GM23338 (cell line): Measurements from ENCODE around the gene HELQ. TPM values are rescaled to one million over a fixed set of nuclear protein-coding genes. Genes with fewer than 3 reads are reported as not detected.

Source experiments
- ATAC-seq: fragments of 200-7000 bp; cut with Tn5 transposase; 3 replicates; pipeline ENCODE4 v1.9.1; 2020
- DNase-seq: peaks from one replicate; pipeline ENCODE4 v3.0.0-alpha.2; 2015; ENCODE audit warnings: low spot score
- H2AFZ ChIP-seq: fragments of 200-600 bp; sonication (generic); 2 replicates; pipeline ENCODE4 v1.8.0; 2016; ENCODE audit warnings: antibody characterized with exemption, mild to moderate bottlenecking, moderate library complexity
- H3F3A ChIP-seq: fragments of 200-600 bp; sonication (generic); replicated peaks from 2 replicates; pipeline ENCODE4 v1.8.0; 2017; ENCODE audit warnings: antibody characterized with exemption, mixed run types, low read depth
- H3K27ac ChIP-seq: fragments of 200-600 bp; sonication (generic); 2 replicates; pipeline ENCODE4 v1.6.1; 2016; ENCODE audit warnings: low read depth
- H3K27me3 ChIP-seq: fragments of 200-600 bp; sonication (generic); 2 replicates; pipeline ENCODE4 v1.8.0; 2016; ENCODE audit warnings: mild to moderate bottlenecking, mixed run types, moderate library complexity; ENCODE audit not compliant: insufficient read depth
- H3K36me3 ChIP-seq: fragments of 200-600 bp; sonication (generic); 2 replicates; pipeline ENCODE4 v1.8.0; 2016; ENCODE audit warnings: mild to moderate bottlenecking; ENCODE audit not compliant: insufficient read depth
- H3K4me1 ChIP-seq: fragments of 200-600 bp; sonication (generic); 2 replicates; pipeline ENCODE4 v1.8.0; 2016; ENCODE audit warnings: mild to moderate bottlenecking, moderate library complexity; ENCODE audit not compliant: insufficient read depth
- H3K4me2 ChIP-seq: fragments of 200-600 bp; sonication (generic); 2 replicates; pipeline ENCODE4 v1.7.1; 2017; ENCODE audit warnings: mixed run types
- H3K4me3 ChIP-seq: fragments of 200-600 bp; sonication (generic); 2 replicates; pipeline ENCODE4 v1.6.1; 2016; ENCODE audit warnings: mixed run types
- H3K79me2 ChIP-seq: fragments of 200-600 bp; sonication (generic); replicated peaks from 2 replicates; pipeline ENCODE4 v1.8.0; 2017; ENCODE audit warnings: mild to moderate bottlenecking; ENCODE audit not compliant: insufficient read depth
- H3K9me2 ChIP-seq: fragments of 200-600 bp; sonication (generic); 2 replicates; pipeline ENCODE4 v1.8.0; 2017; ENCODE audit not compliant: insufficient read depth
- H4K20me1 ChIP-seq: fragments of 200-600 bp; sonication (generic); replicated peaks from 2 replicates; pipeline ENCODE4 v1.8.0; 2017; ENCODE audit warnings: mild to moderate bottlenecking; ENCODE audit not compliant: insufficient read depth
- H3K27ac Mint-ChIP-seq: 2 replicates; pipeline ENCODE4 v1.8.0; 2020; ENCODE audit warnings: inconsistent platforms, mild to moderate bottlenecking, moderate library complexity, mixed read lengths
- H3K27me3 Mint-ChIP-seq: 3 replicates; pipeline ENCODE4 v1.8.0; 2022; ENCODE audit warnings: low read depth, mild to moderate bottlenecking, moderate library complexity, mixed read lengths, inconsistent platforms; ENCODE audit not compliant: insufficient read depth, poor library complexity
- H3K36me3 Mint-ChIP-seq: 3 replicates; pipeline ENCODE4 v1.8.0; 2021; ENCODE audit warnings: low read depth, mild to moderate bottlenecking, inconsistent platforms, moderate library complexity, mixed read lengths
- H3K4me1 Mint-ChIP-seq: 3 replicates; pipeline ENCODE4 v1.8.0; 2020; ENCODE audit warnings: mild to moderate bottlenecking, inconsistent platforms, mixed read lengths
- H3K4me3 Mint-ChIP-seq: 3 replicates; pipeline ENCODE4 v1.8.0; 2021; ENCODE audit warnings: moderate library complexity, mild to moderate bottlenecking, inconsistent platforms, mixed read lengths
- H3K9me3 Mint-ChIP-seq: 3 replicates; pipeline ENCODE4 v1.8.0; 2020; ENCODE audit warnings: moderate library complexity, mild to moderate bottlenecking, inconsistent platforms, mixed read lengths
- CREB1 ChIP-seq: fragments of 250-450 bp; sonication (Bioruptor Pico); IDR thresholded peaks from 2 replicates; pipeline ENCODE4 v1.5.0; 2020; ENCODE audit warnings: low read depth, mild to moderate bottlenecking, moderate library complexity
- EZH2 ChIP-seq: fragments of 200-600 bp; sonication (generic); IDR thresholded peaks from one replicate; pipeline ENCODE4 v1.8.0; 2017; ENCODE audit warnings: antibody characterized with exemption, mild to moderate bottlenecking, low read depth; ENCODE audit not compliant: unreplicated experiment
- EZH2phosphoT487 ChIP-seq: fragments of 200-600 bp; sonication (generic); IDR thresholded peaks from one replicate; pipeline ENCODE4 v1.8.1; 2018; ENCODE audit warnings: antibody characterized with exemption; ENCODE audit not compliant: unreplicated experiment
- JUNB ChIP-seq: IDR thresholded peaks from one replicate; pipeline ENCODE4 v1.6.1; 2016; ENCODE audit warnings: antibody characterized with exemption; ENCODE audit not compliant: unreplicated experiment
- NANOG ChIP-seq: IDR thresholded peaks from 2 replicates; pipeline ENCODE4 v1.6.1; 2016; ENCODE audit warnings: antibody characterized with exemption, borderline replicate concordance
- POLR2AphosphoS5 ChIP-seq: IDR thresholded peaks from 2 replicates; pipeline ENCODE4 v1.6.1; 2016; ENCODE audit warnings: antibody characterized with exemption, low read depth
- STAT1 ChIP-seq: IDR thresholded peaks from one replicate; pipeline ENCODE4 v1.6.1; 2016; ENCODE audit warnings: antibody characterized with exemption; ENCODE audit not compliant: unreplicated experiment
- ZNF114 ChIP-seq: fragments of 250-450 bp; sonication (Bioruptor Pico); IDR thresholded peaks from 2 replicates; pipeline ENCODE4 v1.5.0; 2020; ENCODE audit warnings: mild to moderate bottlenecking, moderate library complexity
- ZNF331 ChIP-seq: fragments of 250-450 bp; sonication (Bioruptor Pico); IDR thresholded peaks from 2 replicates; pipeline ENCODE4 v1.5.0; 2020; ENCODE audit warnings: low read depth, mild to moderate bottlenecking, moderate library complexity
- polyA plus RNA-seq: library from polyadenylated mRNA; unstranded; fragments of >200 nt; fragmentation: Nextera tagmentation; extraction: Ambion mirVana; gene quantifications from 2 replicates; pipeline ENCODE4 v1.2.1, GENCODE V29; 2016
- total RNA-seq: library from RNA; depleted of rRNA; stranded (reverse); fragments of >200 nt; shearing (Covaris generic); gene quantifications from 2 replicates; pipeline ENCODE4 v1.2.3, GENCODE V29; 2014
- TF ChIP-seq, protein P1 (sequence below): IDR thresholded peaks from one replicate; pipeline ENCODE4 v1.6.1; 2018; ENCODE audit warnings: antibody characterized with exemption; ENCODE audit not compliant: unreplicated experiment
- TF ChIP-seq, protein P2 (sequence below): fragments of 250-450 bp; sonication (Bioruptor Pico); IDR thresholded peaks from 2 replicates; pipeline ENCODE4 v1.5.0; 2020; ENCODE audit warnings: mild to moderate bottlenecking, moderate library complexity
- TF ChIP-seq, protein P3 (sequence below): IDR thresholded peaks from 2 replicates; pipeline ENCODE4 v1.6.1; 2016; ENCODE audit warnings: antibody characterized with exemption
- TF ChIP-seq, protein P4 (sequence below), 2 experiments: fragments of 200-600 bp in 1 of 2; sonication (generic) in 1 of 2; conservative IDR thresholded peaks; 2 replicates each; pipeline versions ENCODE4 v1.5.1 to v1.6.1; 2016 to 2017; ENCODE audit warnings: antibody characterized with exemption in 2 of 2, low read depth in 2 of 2, mild to moderate bottlenecking in 2 of 2, moderate library complexity in 1 of 2

The HELQ gene
- total and polyA plus RNA-seq, 2 experiments from 2014 or later: 6.8 to 8.1 TPM

DNA sequence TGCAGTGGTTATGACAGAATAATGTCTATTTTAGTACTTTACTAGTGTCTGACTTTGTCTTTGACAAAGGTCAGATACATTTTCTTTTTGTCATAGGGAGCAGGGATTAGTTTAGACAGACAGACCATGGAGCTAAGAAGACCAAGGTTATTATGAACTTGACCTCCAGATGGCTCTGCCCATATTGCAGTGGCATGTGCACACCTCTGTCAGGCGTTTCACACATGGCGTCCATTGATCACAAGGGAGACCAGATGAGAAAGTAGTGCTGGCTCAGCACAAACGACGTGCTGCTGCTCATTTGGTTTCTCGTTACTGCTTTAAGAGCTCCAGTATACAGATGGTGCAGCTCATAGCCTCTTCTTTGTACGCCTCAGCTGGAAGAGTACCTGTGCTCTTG lies 64.7 kb downstream of the HELQ start:
- Histone ChIP-seq H3K27ac (no peak overlapping the region), H3K9me2 (no peaks in the 10 kb centered on the region), H3K4me3 (peak overlapping the region; percentile 13; the same call in 1 of the 2 replicates), H2AFZ (no peak overlapping the region), H4K20me1 (no peaks in the 10 kb centered on the region), H3K79me2 (no peaks in the 10 kb centered on the region), H3K4me1 (peaks cover 41% of the 10 kb centered on the region), H3K27me3 (peaks cover 57% of the 10 kb centered on the region), H3F3A (peaks cover 4% of the 10 kb centered on the region; the same call in 1 of the 2 replicates), H3K4me2 (peak overlapping the region; percentile 22), H3K36me3 (no peaks in the 10 kb centered on the region)
- peaks cover 46% of the 10 kb centered on the region for H3K27me3 Mint-ChIP-seq
- peaks cover 49% of the 10 kb centered on the region for H3K4me1 Mint-ChIP-seq
- peak overlapping the region; percentile 35; the same call in 2 of the 3 replicates for H3K4me3 Mint-ChIP-seq
- no peaks in the 10 kb centered on the region; the same call in 2 of the 3 replicates for H3K9me3 Mint-ChIP-seq
- H3K36me3 Mint-ChIP-seq: no peaks in the 10 kb centered on the region
- TF ChIP-seq, protein P1, sequence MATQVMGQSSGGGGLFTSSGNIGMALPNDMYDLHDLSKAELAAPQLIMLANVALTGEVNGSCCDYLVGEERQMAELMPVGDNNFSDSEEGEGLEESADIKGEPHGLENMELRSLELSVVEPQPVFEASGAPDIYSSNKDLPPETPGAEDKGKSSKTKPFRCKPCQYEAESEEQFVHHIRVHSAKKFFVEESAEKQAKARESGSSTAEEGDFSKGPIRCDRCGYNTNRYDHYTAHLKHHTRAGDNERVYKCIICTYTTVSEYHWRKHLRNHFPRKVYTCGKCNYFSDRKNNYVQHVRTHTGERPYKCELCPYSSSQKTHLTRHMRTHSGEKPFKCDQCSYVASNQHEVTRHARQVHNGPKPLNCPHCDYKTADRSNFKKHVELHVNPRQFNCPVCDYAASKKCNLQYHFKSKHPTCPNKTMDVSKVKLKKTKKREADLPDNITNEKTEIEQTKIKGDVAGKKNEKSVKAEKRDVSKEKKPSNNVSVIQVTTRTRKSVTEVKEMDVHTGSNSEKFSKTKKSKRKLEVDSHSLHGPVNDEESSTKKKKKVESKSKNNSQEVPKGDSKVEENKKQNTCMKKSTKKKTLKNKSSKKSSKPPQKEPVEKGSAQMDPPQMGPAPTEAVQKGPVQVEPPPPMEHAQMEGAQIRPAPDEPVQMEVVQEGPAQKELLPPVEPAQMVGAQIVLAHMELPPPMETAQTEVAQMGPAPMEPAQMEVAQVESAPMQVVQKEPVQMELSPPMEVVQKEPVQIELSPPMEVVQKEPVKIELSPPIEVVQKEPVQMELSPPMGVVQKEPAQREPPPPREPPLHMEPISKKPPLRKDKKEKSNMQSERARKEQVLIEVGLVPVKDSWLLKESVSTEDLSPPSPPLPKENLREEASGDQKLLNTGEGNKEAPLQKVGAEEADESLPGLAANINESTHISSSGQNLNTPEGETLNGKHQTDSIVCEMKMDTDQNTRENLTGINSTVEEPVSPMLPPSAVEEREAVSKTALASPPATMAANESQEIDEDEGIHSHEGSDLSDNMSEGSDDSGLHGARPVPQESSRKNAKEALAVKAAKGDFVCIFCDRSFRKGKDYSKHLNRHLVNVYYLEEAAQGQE: no peak
- TF ChIP-seq STAT1 (no peak), NANOG (no peak), EZH2 (no peak), ZNF114 (CRISPR knock-in tag) (no peak), JUNB (no peak), ZNF331 (CRISPR knock-in tag) (no peak), EZH2phosphoT487 (no peak), CREB1 (no peak), POLR2AphosphoS5 (no peak)
- TF ChIP-seq, protein P2, sequence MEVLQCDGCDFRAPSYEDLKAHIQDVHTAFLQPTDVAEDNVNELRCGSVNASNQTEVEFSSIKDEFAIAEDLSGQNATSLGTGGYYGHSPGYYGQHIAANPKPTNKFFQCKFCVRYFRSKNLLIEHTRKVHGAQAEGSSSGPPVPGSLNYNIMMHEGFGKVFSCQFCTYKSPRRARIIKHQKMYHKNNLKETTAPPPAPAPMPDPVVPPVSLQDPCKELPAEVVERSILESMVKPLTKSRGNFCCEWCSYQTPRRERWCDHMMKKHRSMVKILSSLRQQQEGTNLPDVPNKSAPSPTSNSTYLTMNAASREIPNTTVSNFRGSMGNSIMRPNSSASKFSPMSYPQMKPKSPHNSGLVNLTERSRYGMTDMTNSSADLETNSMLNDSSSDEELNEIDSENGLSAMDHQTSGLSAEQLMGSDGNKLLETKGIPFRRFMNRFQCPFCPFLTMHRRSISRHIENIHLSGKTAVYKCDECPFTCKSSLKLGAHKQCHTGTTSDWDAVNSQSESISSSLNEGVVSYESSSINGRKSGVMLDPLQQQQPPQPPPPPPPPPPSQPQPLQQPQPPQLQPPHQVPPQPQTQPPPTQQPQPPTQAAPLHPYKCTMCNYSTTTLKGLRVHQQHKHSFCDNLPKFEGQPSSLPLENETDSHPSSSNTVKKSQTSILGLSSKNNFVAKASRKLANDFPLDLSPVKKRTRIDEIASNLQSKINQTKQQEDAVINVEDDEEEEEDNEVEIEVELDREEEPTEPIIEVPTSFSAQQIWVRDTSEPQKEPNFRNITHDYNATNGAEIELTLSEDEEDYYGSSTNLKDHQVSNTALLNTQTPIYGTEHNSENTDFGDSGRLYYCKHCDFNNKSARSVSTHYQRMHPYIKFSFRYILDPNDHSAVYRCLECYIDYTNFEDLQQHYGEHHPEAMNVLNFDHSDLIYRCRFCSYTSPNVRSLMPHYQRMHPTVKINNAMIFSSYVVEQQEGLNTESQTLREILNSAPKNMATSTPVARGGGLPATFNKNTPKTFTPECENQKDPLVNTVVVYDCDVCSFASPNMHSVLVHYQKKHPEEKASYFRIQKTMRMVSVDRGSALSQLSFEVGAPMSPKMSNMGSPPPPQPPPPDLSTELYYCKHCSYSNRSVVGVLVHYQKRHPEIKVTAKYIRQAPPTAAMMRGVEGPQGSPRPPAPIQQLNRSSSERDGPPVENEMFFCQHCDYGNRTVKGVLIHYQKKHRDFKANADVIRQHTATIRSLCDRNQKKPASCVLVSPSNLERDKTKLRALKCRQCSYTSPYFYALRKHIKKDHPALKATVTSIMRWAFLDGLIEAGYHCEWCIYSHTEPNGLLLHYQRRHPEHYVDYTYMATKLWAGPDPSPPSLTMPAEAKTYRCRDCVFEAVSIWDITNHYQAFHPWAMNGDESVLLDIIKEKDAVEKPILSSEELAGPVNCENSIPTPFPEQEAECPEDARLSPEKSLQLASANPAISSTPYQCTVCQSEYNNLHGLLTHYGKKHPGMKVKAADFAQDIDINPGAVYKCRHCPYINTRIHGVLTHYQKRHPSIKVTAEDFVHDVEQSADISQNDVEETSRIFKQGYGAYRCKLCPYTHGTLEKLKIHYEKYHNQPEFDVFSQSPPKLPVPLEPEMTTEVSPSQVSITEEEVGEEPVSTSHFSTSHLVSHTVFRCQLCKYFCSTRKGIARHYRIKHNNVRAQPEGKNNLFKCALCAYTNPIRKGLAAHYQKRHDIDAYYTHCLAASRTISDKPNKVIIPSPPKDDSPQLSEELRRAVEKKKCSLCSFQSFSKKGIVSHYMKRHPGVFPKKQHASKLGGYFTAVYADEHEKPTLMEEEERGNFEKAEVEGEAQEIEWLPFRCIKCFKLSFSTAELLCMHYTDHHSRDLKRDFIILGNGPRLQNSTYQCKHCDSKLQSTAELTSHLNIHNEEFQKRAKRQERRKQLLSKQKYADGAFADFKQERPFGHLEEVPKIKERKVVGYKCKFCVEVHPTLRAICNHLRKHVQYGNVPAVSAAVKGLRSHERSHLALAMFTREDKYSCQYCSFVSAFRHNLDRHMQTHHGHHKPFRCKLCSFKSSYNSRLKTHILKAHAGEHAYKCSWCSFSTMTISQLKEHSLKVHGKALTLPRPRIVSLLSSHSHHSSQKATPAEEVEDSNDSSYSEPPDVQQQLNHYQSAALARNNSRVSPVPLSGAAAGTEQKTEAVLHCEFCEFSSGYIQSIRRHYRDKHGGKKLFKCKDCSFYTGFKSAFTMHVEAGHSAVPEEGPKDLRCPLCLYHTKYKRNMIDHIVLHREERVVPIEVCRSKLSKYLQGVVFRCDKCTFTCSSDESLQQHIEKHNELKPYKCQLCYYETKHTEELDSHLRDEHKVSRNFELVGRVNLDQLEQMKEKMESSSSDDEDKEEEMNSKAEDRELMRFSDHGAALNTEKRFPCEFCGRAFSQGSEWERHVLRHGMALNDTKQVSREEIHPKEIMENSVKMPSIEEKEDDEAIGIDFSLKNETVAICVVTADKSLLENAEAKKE (CRISPR knock-in tag): no peak
- TF ChIP-seq, protein P3, sequence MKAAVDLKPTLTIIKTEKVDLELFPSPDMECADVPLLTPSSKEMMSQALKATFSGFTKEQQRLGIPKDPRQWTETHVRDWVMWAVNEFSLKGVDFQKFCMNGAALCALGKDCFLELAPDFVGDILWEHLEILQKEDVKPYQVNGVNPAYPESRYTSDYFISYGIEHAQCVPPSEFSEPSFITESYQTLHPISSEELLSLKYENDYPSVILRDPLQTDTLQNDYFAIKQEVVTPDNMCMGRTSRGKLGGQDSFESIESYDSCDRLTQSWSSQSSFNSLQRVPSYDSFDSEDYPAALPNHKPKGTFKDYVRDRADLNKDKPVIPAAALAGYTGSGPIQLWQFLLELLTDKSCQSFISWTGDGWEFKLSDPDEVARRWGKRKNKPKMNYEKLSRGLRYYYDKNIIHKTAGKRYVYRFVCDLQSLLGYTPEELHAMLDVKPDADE: no peak
- TF ChIP-seq, protein P4, sequence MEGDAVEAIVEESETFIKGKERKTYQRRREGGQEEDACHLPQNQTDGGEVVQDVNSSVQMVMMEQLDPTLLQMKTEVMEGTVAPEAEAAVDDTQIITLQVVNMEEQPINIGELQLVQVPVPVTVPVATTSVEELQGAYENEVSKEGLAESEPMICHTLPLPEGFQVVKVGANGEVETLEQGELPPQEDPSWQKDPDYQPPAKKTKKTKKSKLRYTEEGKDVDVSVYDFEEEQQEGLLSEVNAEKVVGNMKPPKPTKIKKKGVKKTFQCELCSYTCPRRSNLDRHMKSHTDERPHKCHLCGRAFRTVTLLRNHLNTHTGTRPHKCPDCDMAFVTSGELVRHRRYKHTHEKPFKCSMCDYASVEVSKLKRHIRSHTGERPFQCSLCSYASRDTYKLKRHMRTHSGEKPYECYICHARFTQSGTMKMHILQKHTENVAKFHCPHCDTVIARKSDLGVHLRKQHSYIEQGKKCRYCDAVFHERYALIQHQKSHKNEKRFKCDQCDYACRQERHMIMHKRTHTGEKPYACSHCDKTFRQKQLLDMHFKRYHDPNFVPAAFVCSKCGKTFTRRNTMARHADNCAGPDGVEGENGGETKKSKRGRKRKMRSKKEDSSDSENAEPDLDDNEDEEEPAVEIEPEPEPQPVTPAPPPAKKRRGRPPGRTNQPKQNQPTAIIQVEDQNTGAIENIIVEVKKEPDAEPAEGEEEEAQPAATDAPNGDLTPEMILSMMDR (conservative IDR thresholded peaks at IDR 0.05; ENCODE audit: low read depth in 2 of 2): no peak
- H3K27ac Mint-ChIP-seq: no peak overlapping the region
- no peak for DNase-seq
- ATAC-seq: no peak
